Stimulated activated CD8-positive, alpha-beta memory T cell treated with anti-CD3 and anti-CD28 coated beads, Interleukin-4, amount 100 ng/mL, for 48 hours (primary cell): Measurements from ENCODE around the gene FUZ.

Source experiments
- DNase-seq: peaks from one replicate; pipeline ENCODE4 v3.0.0-alpha.2; 2020

FUZ gene

DNA sequence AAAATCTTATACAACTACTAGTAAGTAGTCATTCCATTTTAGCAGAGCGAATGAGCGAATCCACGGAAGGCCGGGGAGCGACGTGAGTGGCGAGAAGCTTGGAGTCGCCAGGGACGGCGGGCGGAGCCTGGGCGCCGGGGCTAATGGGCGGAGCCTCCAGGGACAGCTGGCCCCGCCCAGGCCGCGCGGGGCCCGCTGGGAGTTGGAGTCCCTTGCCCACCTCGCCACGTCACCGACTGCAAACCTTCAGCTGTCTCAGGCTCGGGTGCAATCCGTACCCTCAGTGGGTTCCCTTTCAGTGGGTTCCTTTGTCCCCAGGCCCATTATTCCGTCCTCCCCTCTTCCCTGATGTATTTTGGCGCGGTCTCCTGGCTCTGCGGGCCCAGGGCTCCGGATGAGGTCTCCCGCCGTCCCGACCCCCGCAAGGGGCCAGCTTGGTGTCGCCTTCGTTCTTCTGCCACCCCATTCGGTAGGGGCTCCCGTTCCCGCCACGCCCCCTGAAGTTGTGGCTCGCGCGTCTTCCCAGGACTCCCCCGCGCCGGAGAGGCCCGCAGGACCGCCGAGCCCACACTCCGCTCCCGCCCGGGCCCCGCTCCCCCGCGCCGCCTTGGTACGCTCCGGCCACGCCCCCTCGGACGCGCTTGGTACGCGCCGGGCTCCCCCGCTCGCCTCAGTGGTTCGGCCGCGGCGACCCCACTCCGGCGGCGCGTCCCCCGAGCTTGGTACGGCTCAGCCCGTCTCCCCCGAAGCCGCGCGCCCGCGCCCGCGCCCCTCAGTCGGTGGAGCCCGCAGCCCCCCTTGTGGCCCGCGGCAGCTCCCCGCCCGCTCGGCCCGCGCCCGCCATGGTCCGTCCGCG lies 37.6 kb upstream of the FUZ start, which contains the start of gene PTOV1:
Gene PTOV1 (plus strand): TSS at position 673 of the 856 bp plus-strand sequence.
- DNase-seq, result peak; percentile 92

DNA sequence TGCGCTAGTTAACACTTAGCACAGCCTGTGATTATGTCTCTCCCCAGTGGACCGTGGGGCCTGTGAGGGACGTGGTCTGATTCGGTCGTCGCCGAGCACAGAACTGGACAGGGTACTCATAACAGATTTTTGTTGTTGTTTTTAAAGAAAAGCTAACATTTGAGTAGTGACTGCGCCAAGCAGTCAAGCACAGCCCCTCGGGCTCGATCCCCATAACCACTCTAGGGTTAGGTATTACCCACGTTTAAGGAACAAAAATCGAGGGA lies 37.1 kb upstream of the FUZ start:
- DNase-seq, result no peak

DNA sequence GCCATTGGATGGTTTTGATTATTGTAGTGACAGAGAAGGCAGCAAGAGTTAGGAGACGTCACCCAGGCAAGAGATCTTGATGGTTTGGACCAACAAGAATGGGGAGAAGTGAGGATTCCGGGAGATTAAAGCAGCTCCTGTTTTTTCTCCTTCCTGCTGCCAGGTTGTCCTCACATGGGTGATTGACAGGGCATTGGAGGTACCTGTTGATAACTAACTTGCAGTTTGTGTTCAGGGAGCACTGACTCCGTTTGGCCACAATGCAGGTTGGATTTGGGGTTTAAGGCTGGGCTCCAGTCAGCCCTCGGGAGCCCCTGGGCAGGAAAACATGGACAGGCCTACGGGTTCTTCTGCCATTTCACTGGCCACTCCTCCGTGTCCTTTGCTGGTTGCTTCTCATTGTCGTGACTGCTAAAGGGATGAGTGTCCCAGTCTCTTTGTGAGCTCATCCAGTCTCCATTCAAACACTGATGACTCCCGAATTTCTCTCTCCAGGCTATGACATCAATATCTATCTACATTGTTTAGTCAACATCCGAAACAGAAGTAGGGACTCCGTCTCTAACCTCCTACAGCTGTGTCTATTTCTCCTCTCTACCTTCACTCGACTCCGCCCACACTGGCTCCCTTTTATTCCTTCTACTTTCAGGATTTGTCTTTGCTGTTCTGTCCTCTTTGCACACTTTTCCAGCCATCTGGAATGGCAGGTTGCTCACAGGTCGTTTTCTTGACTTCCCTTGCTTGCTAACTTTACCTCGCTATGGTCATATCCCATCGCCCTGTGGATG lies 36.5 kb upstream of the FUZ start:
- no peak for DNase-seq

DNA sequence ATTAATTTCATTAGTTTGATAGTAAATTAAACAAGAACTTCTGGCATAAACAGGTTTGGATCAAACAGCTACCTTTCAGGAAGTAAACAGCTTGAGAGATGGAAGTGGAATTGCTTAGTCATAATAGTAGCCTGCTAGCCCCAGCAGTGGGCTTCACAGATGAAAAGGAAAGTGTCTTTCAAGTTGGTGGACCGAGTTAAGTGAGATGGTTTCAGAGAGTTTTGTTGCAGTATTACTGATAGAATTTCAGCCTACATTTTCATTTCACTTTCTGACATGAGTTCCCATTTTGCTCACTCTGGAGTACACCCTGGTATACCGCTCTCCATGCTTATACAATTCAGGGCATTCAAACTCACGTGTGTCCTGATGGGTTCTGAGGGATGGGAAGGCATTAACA lies 35.8 kb upstream of the FUZ start:
- no peak for DNase-seq

DNA sequence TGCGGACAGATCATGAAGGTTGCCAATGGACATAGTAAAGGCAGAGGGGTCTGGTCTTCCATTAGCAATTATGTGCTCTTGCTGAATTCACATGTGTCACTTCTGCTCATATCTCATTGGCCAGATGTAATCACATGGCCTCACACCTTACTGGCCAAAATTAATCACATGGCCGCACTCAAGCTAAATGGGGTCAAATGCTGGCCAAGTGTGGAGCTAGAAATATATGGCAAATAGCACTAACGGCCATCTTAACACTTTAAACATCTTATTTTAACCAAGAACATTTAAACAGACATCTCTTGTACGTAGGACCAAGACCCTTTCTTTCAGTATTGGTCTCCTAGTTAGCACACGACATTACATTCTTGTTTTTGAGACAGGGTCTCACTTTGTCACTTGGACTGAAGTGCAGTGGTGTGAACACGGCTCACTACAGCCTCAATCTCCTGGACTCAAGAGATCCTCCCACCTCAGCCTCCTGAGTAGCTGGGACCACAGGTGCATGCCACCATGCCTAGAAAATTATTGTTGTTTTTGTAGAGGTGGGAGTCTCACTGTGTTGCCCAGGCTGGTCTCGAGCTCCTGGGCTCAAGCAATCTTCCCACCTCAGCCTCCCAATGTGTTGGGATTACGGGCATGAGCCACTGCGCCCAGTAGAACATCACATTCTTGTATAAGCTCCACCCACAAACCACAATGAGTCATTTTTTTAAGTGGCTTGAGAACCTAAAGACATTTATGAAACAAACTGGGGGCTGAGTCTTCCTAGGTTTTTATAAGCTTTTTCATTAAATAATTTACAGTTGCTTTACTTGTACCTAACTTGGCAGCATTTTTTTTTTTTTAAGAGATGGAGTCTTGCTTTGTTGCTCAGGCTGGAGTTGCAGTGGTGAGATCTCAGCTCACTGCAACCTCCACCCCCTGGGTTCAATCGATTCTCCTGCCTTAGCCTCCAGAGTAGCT lies 34.9 kb upstream of the FUZ start:
- no peak for DNase-seq

DNA sequence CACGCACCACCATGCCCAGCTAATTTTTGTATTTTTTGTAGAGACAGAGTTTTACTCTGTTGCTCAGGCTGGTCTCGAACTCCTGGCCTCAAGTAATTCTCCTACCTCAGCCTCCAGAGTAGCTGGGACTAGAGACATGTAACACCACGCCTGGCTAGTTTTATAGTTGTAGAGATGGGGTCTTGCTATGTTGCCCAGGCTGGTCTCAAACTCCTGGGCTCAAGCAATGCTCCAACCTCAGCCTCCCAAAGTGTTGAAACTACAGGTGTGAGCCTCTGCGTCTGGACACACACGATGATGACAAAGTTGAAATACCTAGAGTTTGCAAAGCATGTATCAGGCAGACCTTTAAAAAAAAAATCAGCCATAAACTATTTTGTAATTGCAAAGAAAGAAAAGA lies 33.3 kb upstream of the FUZ start:
- DNase-seq, result no peak

DNA sequence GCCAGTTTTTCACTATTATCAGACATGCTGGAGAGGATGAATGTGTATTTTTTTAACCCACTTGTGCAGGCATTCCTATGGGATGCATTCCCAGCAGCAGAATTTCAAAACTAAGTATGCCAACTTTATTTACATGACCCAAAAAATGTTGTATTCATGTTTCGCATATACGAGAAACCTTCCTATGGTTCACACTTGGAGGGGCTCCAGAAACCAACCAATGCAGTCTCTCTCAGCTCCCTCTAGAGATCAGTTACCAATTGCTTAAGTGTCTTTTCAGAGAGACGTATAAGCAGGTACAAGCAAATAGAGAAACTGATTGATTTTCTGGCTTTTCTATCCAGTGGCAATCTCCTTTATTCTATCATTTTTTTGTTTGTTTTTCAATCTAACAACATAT lies 32.3 kb upstream of the FUZ start:
- DNase-seq, result no peak

DNA sequence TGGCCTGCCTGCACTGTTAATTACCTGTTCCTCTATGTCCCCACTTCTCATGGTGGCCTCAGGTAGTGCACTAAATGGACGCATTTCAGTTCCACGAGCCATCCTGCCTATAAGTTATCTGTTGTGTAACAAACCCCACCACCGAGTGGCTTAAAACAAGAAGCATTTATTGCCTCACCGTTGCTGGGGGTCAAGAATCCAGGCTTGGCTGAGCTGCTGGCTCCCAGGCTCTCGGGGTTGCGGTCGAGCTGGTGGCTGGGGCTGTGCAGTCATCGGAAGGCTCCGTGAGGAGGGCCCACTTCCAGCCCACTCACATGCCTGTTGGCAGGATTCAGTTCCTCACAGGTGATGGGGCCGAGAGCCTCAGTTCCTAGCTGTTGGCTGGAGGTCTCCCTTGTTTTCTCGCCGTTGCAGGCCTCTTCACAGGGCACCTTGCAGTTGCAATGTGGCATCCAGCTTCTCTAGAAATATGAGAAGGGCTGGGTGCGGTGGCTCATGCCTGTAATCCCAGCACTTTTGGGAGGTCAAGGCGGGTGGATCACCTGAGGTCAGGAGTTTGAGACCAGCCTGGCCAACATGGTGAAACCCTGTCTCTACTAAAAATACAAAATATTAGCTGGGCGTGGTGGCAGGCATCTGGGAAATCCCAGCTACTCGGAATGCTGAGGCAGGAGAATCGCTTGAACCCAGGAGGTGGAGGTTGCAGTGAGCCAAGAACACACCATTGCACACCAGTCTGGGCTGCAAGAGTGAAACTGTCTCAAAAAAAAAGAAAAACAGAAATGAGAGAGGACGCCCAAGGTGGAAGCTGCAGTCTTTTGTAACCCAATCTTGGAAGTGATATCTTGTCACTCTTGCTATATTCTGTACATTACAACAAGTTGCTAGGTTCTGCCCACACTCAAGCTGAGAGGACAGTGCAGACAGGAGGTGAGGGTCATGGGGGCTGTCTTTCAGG lies 31.3 kb upstream of the FUZ start:
- DNase-seq, result no peak

DNA sequence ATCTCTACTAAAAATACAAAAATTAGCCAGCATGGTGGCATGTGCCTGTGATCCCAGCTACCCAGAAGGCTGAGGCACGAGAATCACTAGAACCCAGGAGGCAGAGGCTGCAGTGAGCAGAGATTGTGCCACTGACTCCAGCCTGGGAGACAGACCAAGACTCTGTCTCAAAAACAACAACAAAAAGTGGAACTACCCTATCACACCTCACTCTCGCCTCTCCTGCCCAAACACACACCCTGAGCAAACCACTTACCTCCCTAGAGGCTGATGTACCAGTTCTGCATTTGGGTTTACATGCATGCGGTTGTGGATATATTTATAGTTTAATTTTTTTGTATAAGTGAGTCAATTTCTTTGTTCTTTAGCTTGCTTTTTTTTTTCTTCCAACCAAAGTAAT lies 30.2 kb upstream of the FUZ start:
- no peak for DNase-seq

DNA sequence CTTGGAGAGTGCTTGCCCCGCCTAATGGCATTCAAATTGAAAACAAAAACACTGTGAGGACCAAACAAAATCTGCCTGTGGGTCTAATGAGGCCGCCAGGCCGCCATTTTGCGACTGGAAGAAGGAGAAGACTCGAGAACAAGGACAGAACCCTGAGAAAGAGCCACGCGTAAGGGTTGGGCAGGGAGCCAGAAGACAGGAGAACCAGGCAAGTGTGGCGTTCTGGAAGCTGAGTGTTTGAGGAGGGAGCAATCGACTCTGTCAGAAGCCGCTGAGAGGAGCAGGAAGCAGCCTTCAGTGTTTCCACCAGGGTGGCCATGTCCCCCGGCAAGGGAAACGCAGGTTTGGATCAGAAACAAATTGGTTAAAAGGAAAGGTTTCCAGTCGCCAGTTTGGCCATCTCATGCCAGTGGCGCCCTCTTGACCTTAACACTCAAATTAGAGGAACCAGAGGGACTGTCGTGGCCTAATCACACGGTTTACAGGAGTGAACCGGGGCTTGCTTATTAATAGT lies 27.7 kb upstream of the FUZ start:
- no peak for DNase-seq

DNA sequence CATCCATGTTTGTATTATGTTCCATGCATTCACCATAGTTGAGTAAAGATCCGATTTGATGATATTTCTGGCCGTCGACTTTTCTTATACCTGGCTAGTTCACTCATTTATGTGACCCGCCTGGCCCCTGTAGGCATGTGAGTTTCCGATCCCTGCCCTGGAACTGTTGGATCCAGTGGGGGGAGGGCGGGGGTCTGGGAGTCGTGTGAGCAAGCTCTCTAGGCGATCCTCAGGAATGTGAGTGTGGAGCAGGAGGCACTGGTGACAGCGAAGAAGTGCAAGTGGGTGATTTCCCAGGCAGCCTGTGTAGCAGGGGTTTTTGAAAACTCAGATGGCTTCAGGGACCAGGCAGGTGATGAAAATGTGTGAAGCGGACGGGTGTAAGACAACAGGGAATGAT lies 27.2 kb upstream of the FUZ start:
- DNase-seq, result no peak

DNA sequence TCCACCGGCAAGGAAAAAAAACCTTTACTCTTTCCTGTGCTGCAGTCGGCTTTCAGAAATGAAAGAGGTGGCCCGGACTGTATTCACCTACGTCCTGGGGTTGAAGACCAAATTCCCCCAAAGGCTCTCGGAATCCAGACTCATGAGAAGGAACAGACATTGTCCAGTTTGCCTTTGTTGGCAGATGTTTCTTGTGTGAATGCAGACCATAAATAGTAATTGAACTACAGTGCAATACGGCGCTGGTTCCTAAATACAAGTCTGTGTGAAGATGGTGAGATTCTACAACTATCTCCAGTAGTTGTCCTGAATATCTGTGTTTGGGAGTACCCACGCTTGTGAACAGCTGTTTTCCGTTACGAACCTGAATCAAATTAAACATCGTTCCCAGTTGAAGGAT lies 26.6 kb upstream of the FUZ start:
- DNase-seq, result no peak

DNA sequence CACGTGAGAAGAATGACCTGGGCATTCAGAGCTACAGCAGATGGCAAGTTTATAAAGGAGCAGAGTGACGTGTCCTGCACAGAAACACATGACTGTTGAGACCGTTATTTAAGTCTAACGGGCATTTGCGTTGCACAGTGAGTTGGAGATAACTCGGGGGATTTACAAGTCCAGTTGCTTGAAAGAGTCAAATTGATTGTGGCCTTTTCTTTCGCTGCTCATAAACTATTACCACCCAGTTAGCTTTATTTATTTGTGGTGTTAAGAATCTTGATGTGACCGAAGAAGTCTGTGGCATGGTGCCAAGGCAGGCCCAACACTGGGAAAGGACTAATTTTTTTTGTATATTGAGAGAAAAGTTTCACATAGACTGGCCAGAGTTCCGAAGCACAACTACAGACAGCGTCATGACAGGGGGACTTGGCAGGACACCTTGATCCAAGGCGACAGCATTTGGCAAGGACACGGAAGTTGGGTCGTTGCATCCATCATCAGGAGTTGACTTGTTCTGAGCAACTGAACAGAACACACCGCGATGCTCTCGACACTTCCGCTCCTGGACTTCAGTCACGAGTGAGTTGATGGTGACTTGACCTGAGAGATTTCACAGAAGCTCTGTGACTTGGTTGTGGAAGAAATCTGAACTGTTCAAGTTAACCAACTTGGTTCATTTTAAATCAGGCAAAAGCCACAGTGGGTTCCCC lies 25.9 kb upstream of the FUZ start:
- no peak for DNase-seq

DNA sequence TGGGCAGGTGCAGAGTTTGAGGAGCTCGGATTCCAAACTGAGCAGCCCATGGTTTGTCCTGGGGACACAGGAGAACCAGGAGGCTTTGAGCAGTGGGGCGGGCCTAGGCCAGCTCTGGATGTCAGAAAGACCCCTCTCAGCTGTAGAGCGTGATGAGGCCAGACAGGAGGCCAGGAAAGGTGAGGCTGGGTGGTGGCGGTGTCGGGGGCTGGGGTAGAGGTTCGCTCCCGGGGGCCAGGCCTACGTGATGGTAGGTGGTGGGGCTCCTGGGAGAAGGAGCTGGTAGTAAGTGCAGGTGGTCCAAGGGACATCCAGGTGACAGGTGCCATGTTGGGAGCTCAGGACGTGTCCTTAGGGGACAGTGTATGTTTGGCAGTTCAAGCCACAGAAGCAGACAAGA lies 24.3 kb upstream of the FUZ start:
- DNase-seq, result no peak

DNA sequence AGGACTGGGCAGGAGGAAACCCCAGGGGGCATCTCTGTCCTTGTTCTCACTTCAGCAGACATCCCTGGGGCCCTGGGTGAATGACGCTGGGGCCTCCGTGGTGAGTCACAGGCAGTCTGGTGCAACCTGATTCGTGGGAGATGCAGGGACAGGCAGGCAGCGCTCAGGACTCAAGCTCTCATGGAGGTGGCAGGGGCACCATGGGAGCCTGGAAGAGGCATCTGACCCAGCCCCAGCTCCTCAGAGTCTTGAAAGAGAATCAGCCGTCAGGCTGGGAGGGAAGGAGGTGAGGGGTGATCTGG lies 23.9 kb upstream of the FUZ start:
- no peak for DNase-seq

DNA sequence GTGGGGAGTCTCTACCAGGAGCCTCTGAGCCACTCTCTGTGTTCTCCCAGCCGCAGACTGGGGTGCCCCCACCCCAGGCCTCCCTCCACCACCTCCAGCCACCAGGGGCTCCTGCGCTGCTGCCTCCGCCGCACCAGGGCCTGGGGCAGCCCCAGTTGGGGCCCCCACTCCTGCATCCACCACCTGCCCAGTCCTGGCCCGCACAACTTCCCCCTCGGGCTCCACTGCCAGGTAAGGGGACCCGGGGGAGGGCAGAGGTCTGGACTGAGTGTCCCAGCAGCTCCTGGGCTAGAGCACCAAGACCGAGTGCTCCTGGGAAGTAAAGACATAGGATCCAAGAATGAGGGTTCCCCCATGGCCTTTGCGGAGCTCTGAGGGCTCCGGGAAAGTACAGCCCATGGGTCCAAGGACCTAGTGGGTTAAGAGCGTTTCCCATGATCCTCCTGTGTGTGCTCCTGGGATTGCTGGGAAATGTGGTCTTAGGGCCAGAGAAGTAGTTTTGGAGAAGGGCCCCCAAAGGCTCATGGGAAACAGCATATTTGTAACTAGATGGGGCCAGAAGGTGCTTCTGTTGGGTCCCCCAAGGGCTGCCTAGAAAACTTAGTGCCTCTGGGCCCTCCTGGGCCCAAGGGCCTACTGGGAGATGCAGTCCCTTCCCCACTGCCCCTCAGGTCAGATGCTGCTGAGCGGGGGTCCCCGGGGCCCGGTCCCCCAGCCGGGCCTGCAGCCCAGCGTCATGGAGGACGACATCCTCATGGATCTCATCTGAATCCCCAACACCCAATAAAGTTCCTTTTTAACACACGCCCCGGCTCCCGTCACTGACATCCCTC lies 23.3 kb upstream of the FUZ start:
- DNase-seq, result no peak

DNA sequence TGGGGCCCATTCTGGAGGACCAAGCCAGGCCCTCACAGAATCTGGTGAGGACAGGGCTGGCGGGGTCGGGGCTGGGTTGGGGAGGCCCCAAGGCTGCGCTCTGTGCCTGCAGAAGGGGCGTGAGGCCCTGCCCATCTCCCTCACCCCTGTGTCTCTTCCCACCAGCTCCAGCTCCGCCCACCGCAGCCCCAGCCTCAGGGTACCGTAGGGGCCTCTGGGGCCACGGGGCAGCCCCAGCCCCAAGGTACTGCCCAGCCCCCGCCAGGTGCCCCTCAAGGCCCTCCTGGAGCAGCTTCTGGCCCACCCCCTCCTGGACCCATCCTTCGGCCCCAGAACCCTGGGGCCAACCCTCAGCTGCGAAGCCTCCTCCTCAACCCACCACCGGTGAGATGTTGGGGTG lies 22.5 kb upstream of the FUZ start:
- no peak for DNase-seq

DNA sequence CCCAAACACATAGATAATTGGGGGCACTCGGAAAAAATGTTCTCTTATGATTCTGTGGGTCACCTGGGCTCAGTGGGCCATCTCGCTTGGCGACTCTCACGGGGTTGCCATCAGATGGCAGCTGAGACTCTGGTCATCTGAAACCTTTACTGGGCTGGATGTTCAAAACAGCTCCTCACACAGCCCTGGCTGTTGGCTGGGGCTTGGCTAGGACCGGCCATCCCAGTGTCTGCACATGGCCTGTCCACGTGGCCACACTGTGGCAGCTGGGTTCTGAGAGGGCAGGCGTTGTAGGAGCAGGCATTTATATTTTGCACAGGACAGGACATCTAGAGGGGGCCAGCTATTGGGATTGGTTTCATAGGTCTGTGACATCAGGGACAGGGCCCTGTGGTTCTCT lies 20.5 kb upstream of the FUZ start:
- no peak for DNase-seq

DNA sequence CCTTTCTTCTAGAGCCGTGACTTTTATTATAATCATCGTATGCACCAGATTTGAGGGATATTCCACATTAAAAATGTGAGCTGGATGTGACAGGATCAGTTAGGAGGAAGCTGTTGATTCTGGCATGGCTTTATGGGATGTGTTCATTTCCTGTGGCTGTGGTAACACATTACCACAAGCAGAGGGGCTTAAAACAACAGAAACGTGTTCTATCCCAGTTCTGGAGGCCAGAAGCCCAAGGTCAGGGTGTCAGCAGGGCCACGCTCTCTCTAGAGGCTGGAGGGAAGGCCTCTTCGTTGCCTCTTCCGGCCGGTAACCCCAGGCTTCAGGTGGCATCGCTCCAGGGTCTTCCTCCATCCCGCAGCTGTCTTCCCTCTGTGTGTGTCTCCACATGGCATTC lies 19.5 kb upstream of the FUZ start:
- no peak for DNase-seq

DNA sequence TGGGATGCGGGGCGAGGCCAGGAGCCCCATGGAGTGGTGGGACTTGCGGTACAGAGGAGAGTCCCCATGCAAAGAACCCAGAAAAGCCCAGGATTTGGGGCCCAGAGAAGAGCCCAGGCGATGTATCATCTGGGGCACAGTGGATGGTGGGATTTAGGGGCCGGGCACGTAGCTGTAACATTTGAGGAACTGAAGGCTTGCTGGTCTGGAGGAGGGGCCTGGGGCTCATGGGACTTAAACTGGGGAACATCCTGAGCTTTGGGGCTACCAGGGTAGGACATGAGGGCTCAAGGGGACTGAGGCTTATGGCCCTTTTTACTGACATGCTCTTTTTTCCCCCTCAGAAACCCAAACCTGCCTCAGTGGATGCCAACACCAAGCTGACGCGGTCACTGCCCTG lies 18.5 kb upstream of the FUZ start:
- no peak for DNase-seq

DNA sequence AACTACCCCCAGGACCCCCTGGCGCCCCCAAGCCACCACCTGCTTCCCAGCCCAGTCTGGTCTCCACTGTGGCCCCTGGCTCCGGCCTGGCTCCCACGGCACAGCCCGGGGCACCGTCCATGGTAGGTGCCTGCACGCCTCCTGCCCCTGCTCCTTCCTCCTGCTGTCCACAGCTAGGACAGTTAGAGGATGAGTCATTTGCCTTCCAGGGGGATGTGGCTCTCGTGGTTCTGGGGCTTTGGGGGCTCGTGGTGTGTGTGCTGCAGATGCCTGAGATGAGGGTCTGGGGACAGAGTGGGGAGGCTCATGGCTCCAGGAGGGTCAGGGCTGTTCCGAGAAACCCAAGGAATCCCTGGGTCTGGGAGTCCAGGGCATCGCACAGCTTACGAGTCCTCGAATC lies 17.7 kb upstream of the FUZ start:
- no peak for DNase-seq
